CD4-positive, alpha-beta T cell treated with Interleukin-17A for 1 hour (primary cell): ENCODE data around the gene MROH7.
"Not testable (repeated sequence)": the region's sequence is repeated elsewhere in the genome, so short reads cannot be mapped to it uniquely, and the experiment has no call there.

Experiments
- DNase-seq: peaks from one replicate; pipeline ENCODE4 v3.0.0-alpha.2; 2020

Gene MROH7

DNA sequence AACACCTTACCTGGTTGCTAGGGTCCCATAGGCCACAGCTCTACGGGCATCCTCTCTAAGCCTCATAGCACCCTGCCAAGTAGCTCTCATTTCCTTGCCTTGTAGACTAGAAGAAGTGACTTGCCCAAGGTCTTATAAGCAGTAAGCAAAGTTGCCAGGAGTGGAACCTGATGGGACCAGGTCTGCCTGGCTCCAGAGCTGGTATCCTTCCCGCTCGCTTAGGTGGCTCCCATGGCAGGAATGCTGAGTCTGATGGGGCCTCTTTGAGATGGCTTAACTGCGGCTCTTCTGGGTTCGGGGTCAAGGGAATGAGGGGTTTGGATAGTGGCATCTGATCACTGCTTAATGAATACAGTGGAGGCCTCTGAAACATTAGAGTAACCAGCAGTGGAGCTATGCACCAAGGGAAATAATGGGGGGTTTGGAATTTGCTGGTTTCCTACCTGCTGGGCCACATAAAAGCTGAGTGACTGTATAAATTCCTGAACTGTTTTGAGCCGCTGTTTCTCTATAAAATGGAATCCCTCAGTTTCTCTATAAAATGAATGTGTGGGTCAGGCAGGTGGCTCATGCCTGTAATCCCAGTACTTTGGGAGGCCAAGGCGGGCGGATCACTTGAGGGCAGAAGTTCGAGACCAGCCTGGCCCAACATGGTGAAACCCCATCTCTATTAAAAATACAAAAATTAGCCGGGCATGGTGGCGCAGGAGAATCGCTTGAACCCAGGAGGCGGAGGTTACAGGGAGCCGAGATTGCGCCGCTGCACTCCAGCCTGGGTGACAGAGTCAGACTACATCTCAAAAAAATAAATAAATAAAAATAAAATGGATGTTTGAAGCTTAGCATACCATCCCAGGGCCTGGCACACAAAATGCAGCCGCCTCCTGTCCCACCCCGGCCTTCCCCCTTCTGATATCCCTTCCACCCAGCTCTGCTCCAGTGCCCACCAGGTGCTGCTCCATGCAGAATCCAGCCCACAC lies 30.7 kb upstream of the MROH7 start:
- no peak for DNase-seq

DNA sequence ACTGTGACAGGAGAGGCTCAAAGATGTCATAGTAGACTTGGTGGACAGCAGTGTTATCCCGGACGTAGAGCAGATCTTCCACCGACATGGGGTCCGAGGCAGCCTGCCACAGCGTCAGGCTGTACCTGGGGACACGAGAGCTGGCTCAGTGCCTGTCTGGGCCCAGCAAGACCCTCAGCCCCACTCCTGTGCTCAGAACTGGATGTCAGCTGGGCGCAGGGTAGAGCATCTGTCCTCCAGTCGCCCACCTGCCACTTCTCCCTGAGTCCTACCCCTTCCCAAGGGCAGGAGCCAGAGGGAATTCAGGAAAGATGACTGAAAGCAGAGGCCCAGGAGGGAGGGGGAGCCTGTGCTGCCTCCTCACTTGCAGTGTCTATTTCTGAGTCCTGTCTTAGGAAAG lies 30.0 kb upstream of the MROH7 start:
- no peak for DNase-seq

DNA sequence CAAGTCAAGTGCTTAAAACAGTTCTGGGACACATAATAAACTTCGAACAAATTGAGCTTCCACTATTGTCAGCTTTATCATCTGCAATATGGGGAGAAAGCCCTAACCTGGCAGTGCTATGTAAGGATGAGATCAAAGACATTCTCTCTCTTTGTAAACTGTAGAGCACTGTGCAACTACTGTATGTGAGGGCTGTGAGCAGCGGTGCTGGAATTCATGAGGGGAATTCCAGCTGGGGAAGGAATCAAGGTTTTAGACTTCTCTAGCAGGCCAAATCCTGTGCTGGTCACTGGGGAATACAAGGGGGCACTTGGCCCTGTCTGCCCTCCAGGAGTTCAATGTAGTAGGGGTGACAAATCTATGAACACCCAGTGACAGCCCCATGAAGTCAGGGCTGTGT lies 27.6 kb upstream of the MROH7 start:
- no peak for DNase-seq

DNA sequence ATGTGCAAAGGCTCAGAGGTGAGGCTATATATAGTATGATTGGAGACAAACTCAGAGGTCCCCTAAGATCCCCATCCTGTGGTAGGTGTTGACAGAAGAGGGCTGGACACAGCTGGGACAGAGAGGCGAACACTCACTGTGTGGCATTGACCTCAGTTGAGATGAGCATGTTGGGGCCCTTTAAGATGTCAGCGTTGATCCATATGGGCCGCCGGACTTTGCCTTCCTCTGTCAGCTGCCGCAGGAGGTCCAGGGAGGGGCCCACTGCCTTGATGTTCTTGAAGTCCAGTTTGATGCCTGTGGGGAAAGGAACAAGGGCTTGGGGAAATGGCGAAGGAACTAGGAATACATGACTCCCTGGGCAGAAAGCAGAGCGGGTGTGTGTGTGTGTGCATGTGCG lies 27.0 kb upstream of the MROH7 start:
- no peak for DNase-seq

DNA sequence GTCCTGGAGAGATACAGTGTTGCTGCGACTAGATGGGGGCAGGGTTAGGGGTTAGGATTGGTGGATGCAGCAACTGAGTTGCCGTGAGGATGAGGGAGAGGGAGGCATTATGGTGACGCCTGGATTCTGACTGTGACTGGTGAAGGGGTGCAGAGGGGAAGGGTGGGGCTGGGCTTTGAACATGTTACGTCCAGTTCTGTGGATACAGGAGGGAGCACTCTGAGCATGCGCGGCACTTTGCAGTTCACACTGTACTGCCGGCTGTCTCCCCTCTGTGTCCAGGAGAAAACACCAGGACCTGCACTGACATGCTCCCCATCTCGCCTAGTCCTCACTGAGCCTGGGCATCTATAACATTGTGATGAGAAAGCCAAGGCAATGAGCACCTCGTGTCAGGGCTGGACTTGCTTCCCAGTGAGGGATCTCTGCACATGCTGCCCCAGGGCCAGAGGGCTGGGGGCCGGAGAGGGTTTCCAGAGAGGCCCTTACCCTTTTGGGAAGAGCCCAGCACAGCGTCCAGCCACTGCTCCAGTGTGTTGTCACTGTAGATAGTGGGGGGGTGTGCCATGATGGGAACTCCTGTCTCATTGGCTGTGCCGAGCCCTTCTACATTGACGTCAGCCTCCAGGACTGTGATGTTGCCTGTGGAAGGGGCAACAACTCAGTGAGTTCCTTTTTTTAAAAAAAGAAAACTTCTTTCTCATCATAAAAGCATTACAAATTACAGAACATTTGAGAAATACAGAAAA lies 25.9 kb upstream of the MROH7 start:
- no peak for DNase-seq

DNA sequence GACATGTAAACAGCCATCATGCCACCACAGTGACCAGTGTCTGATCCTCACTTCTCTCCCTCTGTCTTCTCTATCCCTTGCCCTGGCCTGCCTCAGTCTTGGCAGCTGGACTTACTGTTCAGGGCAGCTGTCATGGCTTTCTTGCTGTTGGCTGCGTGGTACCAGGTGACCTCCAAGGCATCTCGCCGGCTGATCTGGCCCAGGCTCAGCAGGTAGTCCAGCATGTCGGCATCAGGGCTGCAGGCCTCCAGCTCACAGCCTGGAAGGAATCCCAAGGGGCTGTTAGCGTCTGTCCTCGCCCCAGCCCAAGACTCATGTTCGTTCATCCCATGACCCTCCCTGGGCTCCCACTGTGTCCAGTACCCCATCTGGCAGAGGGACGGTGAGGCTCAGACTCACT lies 21.8 kb upstream of the MROH7 start:
- DNase-seq = no peak

DNA sequence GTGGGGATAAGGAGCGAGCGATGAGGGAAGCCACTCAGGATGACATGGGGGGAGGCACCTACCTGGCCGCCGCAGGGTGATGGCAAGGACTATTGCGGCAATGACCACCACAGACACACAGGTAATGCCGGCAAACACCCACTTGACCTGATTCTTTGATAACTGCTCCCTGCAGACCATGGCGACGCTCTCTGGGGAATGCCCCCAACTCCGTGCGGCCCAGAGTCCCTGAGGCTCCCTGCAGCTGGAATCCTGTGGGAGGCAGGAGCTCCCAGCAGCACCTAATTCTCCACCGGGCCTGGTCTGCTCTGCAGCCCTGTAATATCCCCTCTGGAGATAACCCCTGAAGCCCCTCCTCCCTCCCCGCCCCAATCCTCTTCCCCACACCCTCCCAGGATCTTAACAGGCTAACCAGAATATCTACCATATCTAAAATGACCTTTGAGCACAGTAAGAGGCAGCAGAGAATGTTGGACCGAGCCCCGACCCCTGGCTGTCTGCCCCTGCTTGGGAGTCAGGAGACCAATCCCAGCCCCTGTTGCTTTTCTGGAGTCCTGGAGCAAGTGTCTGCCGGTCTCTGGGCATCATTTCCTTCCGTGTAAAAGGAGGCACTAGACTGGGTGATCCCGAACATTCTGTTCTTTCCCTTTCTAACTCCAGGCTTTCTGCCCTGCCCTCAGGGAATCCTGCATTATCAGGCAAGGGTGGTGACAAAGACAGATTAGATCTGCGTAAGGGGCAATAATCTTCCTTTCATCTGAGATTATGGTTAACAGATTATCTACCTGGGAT lies 18.2 kb upstream of the MROH7 start, which contains the start of gene FAM151A:
Gene FAM151A (minus strand): TSS at position 310 of the 792 bp plus-strand sequence. CDS start 130 bp downstream, at position 180.
- no peak for DNase-seq

DNA sequence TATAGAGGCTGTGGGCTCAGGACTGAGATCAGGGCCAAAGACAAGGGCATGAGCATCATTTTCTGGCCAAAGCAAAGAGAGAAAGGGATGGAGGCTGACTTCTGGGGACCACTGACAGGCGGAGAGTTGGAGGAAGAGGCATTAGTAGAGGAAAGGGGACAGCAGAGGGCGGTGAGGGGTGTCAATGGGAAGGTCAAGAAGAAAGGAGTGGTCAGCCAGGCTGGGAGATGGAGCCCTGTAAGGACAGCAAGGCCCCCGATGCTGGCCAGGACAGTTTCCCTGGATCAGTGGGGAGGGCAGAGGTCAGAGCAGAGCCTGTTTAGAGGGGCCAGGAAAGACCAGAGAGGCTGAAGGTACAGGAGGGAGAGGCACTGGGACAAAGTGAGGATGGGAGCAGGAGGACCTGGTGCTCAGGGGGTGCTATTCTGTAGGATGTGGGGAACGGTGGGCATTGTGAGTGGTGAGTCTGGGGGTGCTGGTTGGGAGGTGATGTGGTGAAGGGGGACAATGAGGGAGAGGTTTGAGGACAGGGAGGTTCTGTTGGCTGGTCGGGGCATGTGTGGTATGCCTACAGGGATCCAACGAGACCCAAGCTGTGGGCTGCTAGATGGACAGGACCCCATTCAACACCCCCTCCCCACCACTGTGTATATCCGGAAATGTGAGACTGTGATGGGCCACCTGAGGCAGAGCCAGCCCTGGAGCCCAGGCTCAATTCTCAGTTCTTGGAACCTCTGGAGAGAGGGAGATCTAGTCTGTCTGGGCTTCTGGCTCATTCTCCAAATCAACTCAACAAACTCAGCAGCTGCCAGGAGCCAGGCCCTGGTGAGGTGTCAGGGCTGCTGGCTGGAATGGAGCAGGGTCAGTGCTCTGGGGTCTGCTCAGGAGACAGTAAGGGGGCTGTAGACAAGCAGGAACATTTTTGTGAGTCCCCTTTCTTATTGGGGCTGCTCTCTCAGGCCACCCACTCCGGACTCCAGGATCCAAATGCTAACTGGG lies 16.8 kb upstream of the MROH7 start:
- DNase-seq = no peak

DNA sequence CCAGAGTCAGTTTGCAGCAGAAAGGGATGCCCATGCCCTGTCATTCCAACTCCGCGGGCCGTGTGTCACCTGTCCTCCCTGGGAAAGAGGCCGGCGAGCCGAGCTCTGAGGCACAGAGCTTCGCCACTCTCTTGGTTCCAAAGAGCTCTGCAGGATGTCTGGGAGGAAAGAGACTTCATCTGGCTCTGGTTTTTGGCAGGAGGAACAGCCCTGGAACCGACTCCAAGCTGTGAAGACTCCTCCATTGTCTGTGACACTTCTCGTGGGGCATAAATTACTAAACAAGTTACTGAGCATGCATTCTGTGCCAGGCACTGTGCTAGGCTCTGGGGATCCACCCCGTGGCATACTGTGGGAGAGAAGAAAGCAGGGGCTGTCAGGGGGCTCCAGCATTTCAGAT lies 14.4 kb upstream of the MROH7 start:
- DNase-seq = no peak

DNA sequence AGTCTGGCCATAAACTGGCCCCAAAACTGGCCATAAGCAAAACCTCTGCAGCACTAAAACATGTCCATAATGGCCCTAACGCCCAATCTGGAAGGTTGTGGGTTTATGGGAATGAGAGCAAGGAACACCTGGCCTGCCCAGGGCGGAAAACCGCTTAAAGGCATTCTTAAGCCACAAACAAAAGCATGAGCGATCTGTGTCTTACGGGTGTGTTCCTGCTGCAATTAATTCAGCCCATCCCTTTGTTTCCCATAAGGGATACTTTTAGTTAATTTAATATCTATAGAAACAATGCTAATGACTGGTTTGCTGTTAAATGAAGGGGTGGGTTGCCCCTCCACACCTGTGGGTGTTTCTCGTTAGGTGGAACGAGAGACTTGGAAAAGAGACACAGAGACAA lies 5.8 kb upstream of the MROH7 start:
- not testable (repeated sequence) for DNase-seq

DNA sequence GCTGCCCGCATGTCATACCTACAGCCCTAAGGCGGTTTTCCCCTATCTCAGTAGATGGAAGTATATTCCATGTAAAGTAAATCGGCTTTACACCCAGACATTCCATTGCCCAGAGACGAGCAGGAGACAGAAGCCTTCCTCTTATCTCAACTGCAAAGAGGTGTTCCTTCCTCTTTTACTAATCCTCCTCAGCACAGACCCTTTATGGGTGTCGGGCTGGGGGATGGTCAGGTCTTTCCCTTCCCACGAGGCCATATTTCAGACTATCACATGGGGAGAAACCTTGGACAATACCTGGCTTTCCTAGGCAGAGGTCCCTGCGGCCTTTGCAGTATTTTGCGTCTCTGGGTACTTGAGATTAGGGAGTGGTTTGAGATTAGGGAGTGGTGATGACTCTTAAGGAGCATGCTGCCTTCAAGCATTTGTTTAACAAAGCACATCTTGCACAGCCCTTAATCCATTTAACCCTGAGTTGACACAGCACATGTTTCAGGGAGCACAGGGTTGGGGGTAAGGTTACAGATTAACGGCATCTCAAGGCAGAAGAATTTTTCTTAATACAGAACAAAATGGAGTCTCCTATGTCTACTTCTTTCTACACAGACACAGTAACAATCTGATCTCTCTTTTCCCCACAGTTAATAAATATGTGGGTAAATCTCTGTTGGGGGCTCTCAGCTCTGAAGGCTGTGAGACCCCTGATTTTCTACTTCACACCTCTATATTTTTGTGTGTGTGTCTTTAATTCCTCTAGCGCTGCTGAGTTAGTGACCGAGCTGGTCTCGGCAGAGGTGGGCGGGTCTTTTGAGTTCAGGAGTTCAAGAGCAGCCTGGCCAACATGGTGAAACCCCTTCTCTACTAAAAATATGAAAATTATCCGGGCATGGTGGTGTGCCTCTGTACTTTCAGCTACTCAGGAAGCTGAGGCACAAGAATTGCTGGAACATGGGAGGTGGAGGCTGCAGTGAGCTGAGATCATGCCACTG lies 4.8 kb upstream of the MROH7 start:
- not testable (repeated sequence) for DNase-seq

DNA sequence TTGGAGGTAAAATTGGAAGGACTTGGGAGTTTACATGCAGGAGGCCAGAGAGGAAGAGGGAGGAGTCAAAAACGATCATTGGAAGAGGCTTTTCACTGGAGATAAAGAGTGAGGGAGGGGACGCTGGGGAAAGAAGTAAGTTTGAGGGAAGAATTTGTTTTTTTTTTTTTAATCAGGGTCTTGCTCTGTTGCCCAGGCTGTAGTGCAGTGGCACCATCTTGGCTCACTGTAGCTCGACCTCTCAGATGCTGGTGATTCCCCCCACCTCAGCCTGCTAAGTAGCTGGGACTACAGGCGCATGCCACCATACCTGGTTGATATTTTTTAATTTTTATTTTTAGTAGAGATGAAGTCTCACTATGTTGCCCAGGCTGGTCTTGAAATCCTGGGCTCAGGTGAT lies 1.2 kb upstream of the MROH7 start:
- DNase-seq = no peak

DNA sequence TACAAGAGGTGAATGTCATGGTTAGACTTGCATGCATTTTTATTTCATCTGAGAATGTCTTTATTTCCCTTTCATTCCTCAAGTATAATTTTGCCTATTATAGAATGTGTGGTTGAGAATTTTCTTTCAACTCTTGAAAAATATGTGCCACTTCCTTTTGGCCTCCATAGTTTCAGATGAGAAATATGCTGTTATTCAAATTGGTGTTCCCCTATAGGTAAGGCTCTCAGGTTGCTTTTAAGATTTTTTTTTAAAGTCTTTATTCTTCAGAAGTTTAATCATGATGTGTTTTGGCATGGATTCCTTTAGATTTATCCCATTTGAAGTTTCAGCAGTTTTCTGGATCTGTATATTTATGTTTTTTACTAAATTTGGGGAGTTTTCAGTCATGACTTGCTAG lies 2.1 kb downstream of the MROH7 start:
- no peak for DNase-seq

DNA sequence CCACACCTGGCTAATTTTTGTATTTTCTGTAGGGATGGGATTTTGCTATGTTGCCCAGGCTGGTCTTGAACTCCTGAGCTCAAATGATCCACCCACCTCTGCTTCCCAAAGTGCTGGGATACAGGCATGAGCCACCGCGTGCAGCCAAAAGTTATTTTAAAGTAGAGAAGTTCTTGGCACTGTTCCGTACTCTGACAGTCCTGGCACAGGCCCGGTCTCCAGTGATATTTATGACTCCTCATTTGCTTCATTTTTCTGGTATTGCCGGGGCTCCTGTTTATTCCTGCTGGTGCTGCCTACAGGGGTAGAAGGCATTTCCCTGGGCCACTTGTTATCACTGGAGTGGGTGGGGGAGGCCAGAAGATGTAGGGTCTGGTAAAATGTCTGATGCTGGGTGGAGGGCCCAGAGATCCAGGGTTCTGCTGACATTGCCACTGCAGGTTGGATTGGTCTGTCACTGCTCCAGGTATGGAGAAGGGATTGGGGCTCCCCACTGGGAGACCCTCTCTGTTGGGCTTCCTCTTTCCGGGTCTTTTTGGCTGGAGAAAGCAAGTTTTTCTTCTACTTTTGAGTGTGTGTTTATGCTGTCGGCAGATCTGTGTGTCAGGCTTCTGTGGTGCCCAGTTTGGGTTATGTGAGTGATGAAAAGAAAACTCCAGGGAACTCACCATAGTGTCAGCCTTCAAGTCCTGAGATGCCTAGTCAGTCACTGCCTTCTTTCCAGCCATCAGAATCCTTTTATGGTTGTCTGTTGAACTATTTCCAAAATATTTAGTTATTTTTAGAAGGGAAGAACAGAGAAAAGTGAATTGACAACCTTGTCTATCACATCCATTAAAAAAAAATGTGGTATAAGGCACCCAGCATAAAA lies 4.5 kb downstream of the MROH7 start:
- DNase-seq = no peak

DNA sequence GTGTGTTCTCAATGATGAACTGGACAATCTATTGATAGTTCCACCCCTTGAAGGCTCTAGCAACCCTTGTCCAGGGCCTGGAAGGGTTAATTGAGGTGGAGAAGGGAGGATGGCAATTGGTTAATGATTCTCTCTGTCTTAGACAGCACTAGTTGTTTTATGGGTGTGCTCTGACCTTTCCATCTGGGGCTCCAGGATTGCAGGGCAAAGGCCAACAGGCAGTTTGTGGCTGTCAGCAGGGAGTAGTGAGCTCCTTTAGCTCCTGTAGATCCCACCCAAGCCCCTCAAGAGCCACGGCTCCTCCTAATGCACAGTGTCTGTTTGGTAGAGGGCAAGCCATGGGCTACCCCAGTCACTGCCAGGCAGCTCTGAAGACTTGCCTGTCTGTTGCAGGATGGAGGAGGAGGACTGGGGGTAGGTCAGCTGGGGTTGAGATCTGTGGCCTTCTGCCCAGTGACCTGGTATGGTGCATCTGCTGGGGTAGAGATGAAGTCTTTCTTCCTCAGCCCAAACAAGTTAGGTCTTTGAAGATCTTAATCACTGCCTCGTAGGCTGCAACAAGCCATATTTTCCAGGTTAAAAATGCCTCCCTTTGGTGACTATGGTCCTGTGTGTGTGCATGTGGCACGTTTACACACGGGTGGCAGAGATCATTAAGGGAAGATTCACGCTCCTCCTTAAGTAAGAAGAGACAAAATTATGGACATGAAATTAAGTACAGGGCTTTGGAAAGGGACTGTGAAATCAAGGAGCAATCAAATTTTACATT lies 7.7 kb downstream of the MROH7 start:
- DNase-seq = no peak

DNA sequence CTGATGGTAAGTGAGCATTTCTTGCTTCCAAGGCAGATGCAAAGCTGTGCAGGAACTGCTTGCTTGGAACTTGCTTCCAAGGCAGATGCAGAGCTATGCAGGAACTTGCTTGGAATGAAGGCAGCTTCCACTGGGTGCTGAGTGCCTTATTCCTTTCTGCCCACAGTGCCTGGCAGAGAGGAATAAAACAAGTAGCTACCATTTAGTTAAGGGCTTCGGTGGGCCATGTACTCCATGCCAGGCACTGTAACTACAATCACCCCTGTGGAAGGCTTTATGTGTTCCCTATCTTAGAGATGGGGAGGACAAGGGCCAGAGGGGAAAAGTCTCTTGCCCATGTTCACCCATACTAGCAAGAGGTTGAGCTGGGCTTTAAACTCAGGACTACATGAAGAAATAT lies 8.3 kb downstream of the MROH7 start:
- DNase-seq = no peak

DNA sequence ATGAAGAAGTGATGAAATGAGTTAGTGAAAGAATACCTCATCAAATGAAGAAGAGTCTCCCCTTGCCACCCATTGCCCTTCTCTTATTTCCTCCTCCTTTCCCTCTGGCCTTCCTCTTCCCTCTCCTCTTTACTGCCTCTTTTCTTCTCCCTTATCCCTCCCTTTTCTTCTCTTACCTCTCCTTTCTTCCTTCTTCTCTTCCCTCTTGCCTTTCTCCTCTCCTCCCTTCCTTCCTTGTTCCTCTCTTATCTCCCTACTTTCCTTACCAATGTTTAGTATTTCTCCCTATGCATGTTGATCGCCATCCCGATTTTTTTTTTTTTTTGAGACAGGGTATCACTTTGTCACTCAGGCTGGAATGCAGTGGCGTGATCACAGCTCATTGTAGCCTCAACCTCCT lies 8.8 kb downstream of the MROH7 start:
- no peak for DNase-seq

DNA sequence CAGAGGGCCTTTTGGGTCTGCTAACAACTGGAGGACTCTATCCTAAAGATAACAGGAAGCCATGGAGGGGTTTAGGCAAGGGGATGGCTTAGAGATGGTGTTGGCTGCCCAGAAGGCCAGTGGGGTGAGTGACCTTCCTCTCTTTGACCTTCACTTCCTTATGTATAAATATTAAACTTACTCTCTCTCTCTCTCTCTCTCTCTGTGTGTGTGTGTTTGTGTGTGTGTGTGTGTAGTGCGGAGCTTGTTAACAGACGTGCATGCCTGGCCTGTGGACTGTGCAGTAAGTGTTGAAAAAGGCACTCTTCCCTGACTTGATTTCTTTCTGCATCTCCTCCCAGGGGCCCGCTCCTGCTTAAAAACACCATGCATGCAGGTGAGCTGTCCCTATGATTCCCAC lies 10.0 kb downstream of the MROH7 start:
- no peak for DNase-seq

DNA sequence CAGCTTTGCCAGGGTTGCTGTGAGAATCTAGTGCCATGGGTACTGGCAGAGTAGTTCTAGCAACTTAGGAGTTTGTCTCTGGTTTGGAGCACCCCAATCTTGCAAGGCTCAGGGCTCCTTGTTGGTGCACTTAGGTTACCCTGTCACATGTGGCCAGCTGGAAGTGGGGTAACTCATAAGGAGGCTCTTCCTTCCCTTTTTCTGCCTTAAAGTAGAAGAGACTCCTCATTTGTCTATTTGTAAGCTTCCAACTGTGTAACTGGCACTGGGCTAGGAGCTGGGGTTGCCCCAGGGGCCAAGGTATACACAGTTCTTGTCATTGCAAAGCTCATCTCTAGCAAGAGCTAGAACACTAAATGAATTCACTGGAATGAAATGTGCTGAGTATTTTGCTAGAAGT lies 10.6 kb downstream of the MROH7 start:
- no peak for DNase-seq
